Measurements from ENCODE around the gene PDF.
A peak's percentile ranks its signal among the peaks of the same experiment; 100 is the strongest.

The PDF gene

GRCh38 chr16:69330286-69331109 is at the start of gene PDF:
PDF (minus strand) TSS chr16:69330588; CDS start chr16:69330570, 18 bp downstream.
- TF ChIP-seq CTCF (IDR thresholded peaks at IDR 0.05) (no peak), ZFX (IDR thresholded peaks at IDR 0.05; ENCODE audit: borderline replicate concordance) (no peak)
- H3K27ac ChIP-seq = peak within 1 kb of the TSS; percentile 92

- no peak overlapping the region for H3K27ac ChIP-seq
- TF ChIP-seq CTCF (IDR thresholded peaks at IDR 0.05) = no peak
- no peak for TF ChIP-seq ZFX (IDR thresholded peaks at IDR 0.05; ENCODE audit: borderline replicate concordance)
Observed at GRCh38 chr16:69378760-69379159, 48.4 kb upstream of the PDF start.

- no peak overlapping the region for H3K27ac ChIP-seq
- no peak for TF ChIP-seq ZFX (IDR thresholded peaks at IDR 0.05; ENCODE audit: borderline replicate concordance)
- TF ChIP-seq CTCF (IDR thresholded peaks at IDR 0.05) = no peak
Observed at GRCh38 chr16:69378036-69378435, 47.6 kb upstream of the PDF start.

GRCh38 chr16:69376393-69377059 is 46.1 kb upstream of the PDF start:
- TF ChIP-seq ZFX (IDR thresholded peaks at IDR 0.05; ENCODE audit: borderline replicate concordance) (no peak), CTCF (IDR thresholded peaks at IDR 0.05) (no peak)
- no peak overlapping the region for H3K27ac ChIP-seq

GRCh38 chr16:69373019-69373418 is 42.6 kb upstream of the PDF start:
- TF ChIP-seq CTCF (IDR thresholded peaks at IDR 0.05) = no peak
- TF ChIP-seq ZFX (IDR thresholded peaks at IDR 0.05; ENCODE audit: borderline replicate concordance) = no peak
- H3K27ac ChIP-seq = no peak overlapping the region

- no peak for TF ChIP-seq CTCF (IDR thresholded peaks at IDR 0.05)
- TF ChIP-seq ZFX (IDR thresholded peaks at IDR 0.05; ENCODE audit: borderline replicate concordance) = no peak
- H3K27ac ChIP-seq = no peak overlapping the region
Observed at GRCh38 chr16:69371564-69371963, 41.2 kb upstream of the PDF start.

GRCh38 chr16:69368866-69369265 is 38.5 kb upstream of the PDF start:
- TF ChIP-seq CTCF (IDR thresholded peaks at IDR 0.05) = no peak
- H3K27ac ChIP-seq = no peak overlapping the region
